PFSK-1 (cell line): ENCODE data around the gene DCAF10.

Experiments used
- TAF1 ChIP-seq: IDR thresholded peaks from 2 replicates; pipeline ENCODE4 v1.6.1; 2012; ENCODE audit warnings: low read length, control low read depth, borderline replicate concordance; ENCODE audit not compliant: insufficient read depth
- TF ChIP-seq, protein P1 (sequence below), 2 experiments: IDR thresholded peaks; 2 replicates each; pipeline versions ENCODE4 v1.6.1 to v1.8.0; 2011 to 2012; ENCODE audit warnings: low read depth in 2 of 2, low read length in 2 of 2, control low read depth in 1 of 2, inconsistent platforms in 1 of 2, mild to moderate bottlenecking in 1 of 2, moderate library complexity in 1 of 2; ENCODE audit not compliant: insufficient read depth in 1 of 2

DNA sequence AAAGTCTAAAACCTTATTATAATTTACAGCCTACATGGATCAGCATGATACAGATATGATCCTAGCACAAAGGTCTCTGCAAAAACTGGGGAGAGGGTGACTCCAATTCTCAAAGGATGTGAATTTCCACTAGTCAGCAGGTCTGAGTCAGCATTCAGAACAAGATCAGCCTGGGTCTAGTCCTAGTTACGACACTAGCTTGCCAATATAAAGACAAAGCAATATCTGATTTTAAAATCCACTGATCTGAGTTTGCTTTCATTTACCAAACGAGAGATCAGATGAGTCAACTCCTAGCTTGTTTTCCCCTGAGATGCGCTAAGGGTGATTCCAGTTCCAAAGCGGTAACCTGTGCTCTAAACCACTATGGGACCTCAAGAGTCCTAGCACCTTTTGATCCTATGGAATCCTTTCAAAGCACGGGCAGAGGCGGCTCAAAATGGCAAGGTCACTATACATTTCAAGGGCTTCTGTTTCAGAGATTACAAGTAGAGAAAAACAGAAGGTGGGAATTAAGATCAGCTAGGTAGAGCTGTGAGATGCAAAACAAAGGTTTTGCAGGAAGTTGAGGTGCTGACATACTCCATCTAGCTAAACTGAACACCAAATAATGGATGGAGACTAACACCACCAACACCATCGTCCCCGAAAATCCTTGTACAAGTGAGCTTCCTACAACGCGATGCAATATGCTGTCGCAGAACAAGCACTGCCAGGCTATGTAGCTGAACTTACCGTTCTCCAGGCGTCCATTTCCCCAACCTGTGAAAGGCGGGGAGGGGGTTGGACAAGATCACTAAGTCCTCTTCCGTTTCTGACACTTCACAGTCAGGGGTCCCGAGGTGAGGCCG is 102.4 kb downstream of the DCAF10 start:
- TF ChIP-seq, protein P1, sequence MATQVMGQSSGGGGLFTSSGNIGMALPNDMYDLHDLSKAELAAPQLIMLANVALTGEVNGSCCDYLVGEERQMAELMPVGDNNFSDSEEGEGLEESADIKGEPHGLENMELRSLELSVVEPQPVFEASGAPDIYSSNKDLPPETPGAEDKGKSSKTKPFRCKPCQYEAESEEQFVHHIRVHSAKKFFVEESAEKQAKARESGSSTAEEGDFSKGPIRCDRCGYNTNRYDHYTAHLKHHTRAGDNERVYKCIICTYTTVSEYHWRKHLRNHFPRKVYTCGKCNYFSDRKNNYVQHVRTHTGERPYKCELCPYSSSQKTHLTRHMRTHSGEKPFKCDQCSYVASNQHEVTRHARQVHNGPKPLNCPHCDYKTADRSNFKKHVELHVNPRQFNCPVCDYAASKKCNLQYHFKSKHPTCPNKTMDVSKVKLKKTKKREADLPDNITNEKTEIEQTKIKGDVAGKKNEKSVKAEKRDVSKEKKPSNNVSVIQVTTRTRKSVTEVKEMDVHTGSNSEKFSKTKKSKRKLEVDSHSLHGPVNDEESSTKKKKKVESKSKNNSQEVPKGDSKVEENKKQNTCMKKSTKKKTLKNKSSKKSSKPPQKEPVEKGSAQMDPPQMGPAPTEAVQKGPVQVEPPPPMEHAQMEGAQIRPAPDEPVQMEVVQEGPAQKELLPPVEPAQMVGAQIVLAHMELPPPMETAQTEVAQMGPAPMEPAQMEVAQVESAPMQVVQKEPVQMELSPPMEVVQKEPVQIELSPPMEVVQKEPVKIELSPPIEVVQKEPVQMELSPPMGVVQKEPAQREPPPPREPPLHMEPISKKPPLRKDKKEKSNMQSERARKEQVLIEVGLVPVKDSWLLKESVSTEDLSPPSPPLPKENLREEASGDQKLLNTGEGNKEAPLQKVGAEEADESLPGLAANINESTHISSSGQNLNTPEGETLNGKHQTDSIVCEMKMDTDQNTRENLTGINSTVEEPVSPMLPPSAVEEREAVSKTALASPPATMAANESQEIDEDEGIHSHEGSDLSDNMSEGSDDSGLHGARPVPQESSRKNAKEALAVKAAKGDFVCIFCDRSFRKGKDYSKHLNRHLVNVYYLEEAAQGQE (IDR thresholded peaks at IDR 0.05; ENCODE audit: insufficient read depth in 1 of 2, low read depth in 2 of 2, low read length in 2 of 2): no peak
- no peak for TF ChIP-seq TAF1
